Activated naive CD8-positive, alpha-beta T cell treated with anti-CD3 and anti-CD28 coated beads, Interleukin-2, amount 10 ng/mL, durations not matched to agents 7 days and 5 days (primary cell): ENCODE measurements around the gene UNC5A. TPM values are rescaled to one million over a fixed set of nuclear protein-coding genes. Genes with fewer than 3 reads are reported as not detected.

ENCODE experiments used
- ATAC-seq: fragments of 150-1000 bp; cut with Tn5 transposase; one replicate; pipeline ENCODE4 v1.10.0; 2021; ENCODE audit warnings: low read depth, moderate library complexity
- POLR2A ChIA-PET: fragments of 350-600 bp; sonication (Branson Sonifier 250); formaldehyde crosslinking; loops from one replicate; lab custom pipeline; 2021; ENCODE audit warnings: antibody characterized with exemption; lab: Charles Lee
- DNase-seq: peaks from one replicate; pipeline ENCODE4 v3.0.0; 2021
- H3K27ac Mint-ChIP-seq: one replicate; pipeline ENCODE4 v1.8.0; 2022; ENCODE audit warnings: mild to moderate bottlenecking, mixed read lengths
- H3K27me3 Mint-ChIP-seq: one replicate; pipeline ENCODE4 v1.8.0; 2022; ENCODE audit warnings: mild to moderate bottlenecking, moderate library complexity, mixed read lengths
- H3K36me3 Mint-ChIP-seq: one replicate; pipeline ENCODE4 v1.8.0; 2021; ENCODE audit warnings: mild to moderate bottlenecking, mixed read lengths
- H3K4me1 Mint-ChIP-seq: one replicate; pipeline ENCODE4 v1.8.0; 2021; ENCODE audit warnings: mixed read lengths
- H3K4me3 Mint-ChIP-seq: one replicate; pipeline ENCODE4 v1.8.0; 2022; ENCODE audit warnings: mild to moderate bottlenecking, moderate library complexity, mixed read lengths
- H3K9me3 Mint-ChIP-seq: one replicate; pipeline ENCODE4 v1.8.0; 2021; ENCODE audit warnings: mixed read lengths
- total RNA-seq, 2 experiments: library from RNA; stranded (reverse); gene quantifications; one replicate each; pipeline ENCODE4 v1.2.3, GENCODE V29; 2021

UNC5A gene
- total RNA-seq, 2 experiments from 2014 or later = not detected

DNA sequence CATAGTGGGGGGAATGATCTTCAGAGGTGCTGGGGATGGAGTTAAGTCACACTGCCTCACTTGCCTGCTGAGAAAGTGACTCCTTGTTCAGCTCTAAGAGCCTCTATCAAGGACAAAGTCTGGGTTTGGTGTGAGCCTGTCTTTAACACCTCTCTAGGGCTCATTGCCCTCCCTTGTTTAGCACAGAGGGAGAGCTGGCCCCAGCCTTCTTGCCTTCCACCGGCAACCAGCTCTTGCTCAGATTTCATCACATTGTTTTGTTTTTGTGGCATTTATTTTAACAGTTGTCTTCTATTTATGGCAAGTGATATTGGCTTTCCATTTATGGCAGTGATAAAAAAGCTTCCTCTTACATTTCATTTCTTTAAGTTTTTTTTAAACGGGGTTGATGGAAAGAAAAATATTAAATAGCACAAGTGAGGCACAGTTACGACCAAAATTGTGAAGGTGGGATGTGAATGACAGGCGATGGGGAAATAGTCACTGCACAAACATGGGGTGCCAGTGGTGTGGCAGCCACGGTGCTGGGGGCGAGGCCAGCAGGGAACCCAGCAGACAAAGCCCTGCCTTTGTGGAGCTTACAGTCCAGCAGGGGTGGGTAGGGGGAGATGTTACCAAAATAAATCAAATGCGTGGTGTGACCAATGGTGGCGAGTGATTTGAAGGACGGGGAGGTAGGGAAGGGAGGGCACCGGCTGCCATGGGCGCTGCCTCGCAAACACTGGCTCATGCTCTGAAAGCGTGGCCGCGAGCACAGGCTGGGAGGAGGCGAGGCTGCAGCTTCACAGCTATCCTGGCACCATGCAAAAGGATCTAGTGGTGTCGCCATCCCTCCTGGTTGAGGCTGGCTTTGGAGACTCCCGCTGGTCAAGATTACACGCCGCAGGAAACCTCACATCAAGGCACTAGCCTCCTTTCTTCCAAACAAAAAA lies 21.2 kb upstream of the UNC5A start:
- no peaks in the 10 kb centered on the region for H3K36me3 Mint-ChIP-seq
- POLR2A ChIA-PET = no interaction called here
- peaks cover 34% of the 10 kb centered on the region for H3K27me3 Mint-ChIP-seq
- H3K27ac Mint-ChIP-seq = no peak overlapping the region
- no peak for DNase-seq
- H3K9me3 Mint-ChIP-seq = no peaks in the 10 kb centered on the region
- no peak overlapping the region for H3K4me3 Mint-ChIP-seq
- H3K4me1 Mint-ChIP-seq = peaks cover 1% of the 10 kb centered on the region
- ATAC-seq = no peak

DNA sequence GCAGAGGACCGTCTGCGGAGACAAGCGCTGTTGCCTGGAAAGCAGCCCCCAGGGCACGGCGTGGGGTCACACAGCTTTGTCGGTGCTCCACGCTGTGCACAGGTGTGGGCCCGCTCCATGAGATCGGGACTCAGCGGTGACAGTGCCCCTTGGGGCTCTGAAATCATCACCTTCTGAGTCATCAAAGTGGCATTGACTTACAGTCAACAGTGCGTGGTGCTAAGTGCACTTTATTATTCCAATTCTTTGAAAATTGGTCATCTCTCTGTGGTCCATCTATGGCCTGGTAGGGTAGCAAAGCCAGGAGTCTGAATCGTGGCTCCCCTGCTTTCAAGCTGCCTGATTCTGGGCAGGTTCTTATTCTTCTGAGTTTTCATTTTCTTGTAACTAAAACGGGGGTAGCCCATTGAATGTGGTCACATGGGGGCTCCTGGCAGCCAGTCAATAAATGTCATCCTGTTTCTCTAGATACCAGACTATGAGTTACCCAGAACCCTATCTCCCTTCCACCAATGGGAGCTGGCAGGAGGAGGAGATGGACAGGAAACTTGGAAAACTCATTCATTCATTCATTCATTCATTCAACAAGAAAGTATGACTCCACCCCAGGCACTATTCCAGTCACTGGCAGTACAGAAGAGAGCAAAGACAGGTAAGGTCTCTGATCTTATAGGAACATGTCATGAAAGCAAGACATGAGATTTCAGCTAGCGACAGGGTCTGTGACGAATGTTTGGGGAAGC lies 20.3 kb upstream of the UNC5A start:
- Mint-ChIP-seq H3K27ac (no peak overlapping the region), H3K9me3 (no peaks in the 10 kb centered on the region), H3K36me3 (no peaks in the 10 kb centered on the region), H3K4me1 (peaks cover 1% of the 10 kb centered on the region), H3K27me3 (peaks cover 32% of the 10 kb centered on the region), H3K4me3 (no peak overlapping the region)
- DNase-seq = no peak
- ATAC-seq = no peak
- POLR2A ChIA-PET = no interaction called here

GRCh38 chr5:176790941-176791340 lies 19.4 kb upstream of the UNC5A start:
- Mint-ChIP-seq H3K36me3 (no peaks in the 10 kb centered on the region), H3K27ac (no peak overlapping the region), H3K4me1 (peaks cover 1% of the 10 kb centered on the region), H3K27me3 (peaks cover 35% of the 10 kb centered on the region), H3K9me3 (no peaks in the 10 kb centered on the region), H3K4me3 (no peak overlapping the region)
- no peak for DNase-seq
- POLR2A ChIA-PET = no interaction called here
- no peak for ATAC-seq

- H3K4me3 Mint-ChIP-seq = no peak overlapping the region
- ATAC-seq = no peak
- no peaks in the 10 kb centered on the region for H3K9me3 Mint-ChIP-seq
- H3K36me3 Mint-ChIP-seq = no peaks in the 10 kb centered on the region
- peaks cover 34% of the 10 kb centered on the region for H3K27me3 Mint-ChIP-seq
- peaks cover 1% of the 10 kb centered on the region for H3K4me1 Mint-ChIP-seq
- POLR2A ChIA-PET = no interaction called here
- DNase-seq = no peak
- H3K27ac Mint-ChIP-seq = no peak overlapping the region
Observed at GRCh38 chr5:176792655-176793342, 17.6 kb upstream of the UNC5A start.

GRCh38 chr5:176793343-176793699 lies 17.0 kb upstream of the UNC5A start:
- H3K36me3 Mint-ChIP-seq = no peaks in the 10 kb centered on the region
- H3K9me3 Mint-ChIP-seq = no peaks in the 10 kb centered on the region
- H3K27ac Mint-ChIP-seq = no peak overlapping the region
- DNase-seq = no peak
- H3K4me3 Mint-ChIP-seq = no peak overlapping the region
- ATAC-seq = no peak
- POLR2A ChIA-PET = no interaction called here
- H3K27me3 Mint-ChIP-seq = peaks cover 32% of the 10 kb centered on the region
- H3K4me1 Mint-ChIP-seq = peaks cover 1% of the 10 kb centered on the region

DNA sequence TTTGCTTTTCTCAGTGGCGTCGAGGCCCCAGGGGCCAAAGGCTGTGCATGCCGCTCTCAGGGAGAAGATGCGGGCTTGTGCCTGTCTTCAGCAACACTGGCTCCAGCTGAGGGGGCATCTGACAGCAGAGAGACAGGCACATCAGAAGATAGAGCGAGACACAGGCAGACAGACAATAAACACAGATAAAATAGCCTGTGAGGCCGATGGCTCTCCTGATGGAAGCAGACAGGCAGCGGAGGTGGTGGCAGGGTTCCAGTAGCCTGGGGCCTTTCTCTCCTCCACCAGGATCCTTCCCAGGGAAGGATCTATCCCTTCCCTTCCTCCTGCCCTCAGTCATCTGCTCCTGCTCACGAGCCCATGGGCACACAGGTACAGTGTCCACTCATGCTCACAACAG lies 16.6 kb upstream of the UNC5A start:
- Mint-ChIP-seq H3K9me3 (no peaks in the 10 kb centered on the region), H3K27me3 (peaks cover 28% of the 10 kb centered on the region), H3K36me3 (no peaks in the 10 kb centered on the region), H3K27ac (no peak overlapping the region), H3K4me3 (no peak overlapping the region), H3K4me1 (peaks cover 1% of the 10 kb centered on the region)
- DNase-seq (no peak), ATAC-seq (no peak)
- POLR2A ChIA-PET = no interaction called here

GRCh38 chr5:176794509-176794908 lies 15.8 kb upstream of the UNC5A start:
- Mint-ChIP-seq H3K4me1 (peaks cover 1% of the 10 kb centered on the region), H3K27me3 (peaks cover 22% of the 10 kb centered on the region), H3K4me3 (no peak overlapping the region), H3K27ac (no peak overlapping the region), H3K9me3 (no peaks in the 10 kb centered on the region), H3K36me3 (no peaks in the 10 kb centered on the region)
- DNase-seq = no peak
- no peak for ATAC-seq
- POLR2A ChIA-PET = no interaction called here

GRCh38 chr5:176796411-176796810 lies 13.9 kb upstream of the UNC5A start:
- Mint-ChIP-seq H3K27ac (no peak overlapping the region), H3K27me3 (peaks cover 16% of the 10 kb centered on the region), H3K4me1 (peaks cover under 1% of the 10 kb centered on the region), H3K36me3 (no peaks in the 10 kb centered on the region), H3K4me3 (no peak overlapping the region), H3K9me3 (no peaks in the 10 kb centered on the region)
- POLR2A ChIA-PET = no interaction called here
- ATAC-seq = no peak
- no peak for DNase-seq

DNA sequence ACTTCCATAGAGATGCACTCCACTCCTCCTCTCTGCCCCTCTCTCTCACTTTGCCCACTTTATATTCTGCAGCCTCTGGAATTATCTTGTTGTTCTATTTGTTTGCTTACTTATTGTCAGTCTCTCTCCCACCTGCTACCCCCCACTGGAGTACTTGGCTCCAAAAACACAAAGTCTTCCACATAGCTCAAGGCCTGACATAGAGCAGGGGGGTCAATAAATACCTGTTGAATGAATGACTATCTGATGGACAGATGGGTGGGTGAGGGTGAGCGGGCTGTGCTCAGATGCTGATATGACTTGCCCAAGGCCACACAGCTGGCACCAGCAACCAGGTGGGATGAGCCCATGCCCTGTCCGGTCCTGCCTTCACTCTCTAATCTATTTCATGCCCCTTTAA lies 13.4 kb upstream of the UNC5A start:
- ATAC-seq = no peak
- H3K27ac Mint-ChIP-seq = no peak overlapping the region
- no peaks in the 10 kb centered on the region for H3K4me1 Mint-ChIP-seq
- H3K27me3 Mint-ChIP-seq = peaks cover 13% of the 10 kb centered on the region
- no peaks in the 10 kb centered on the region for H3K36me3 Mint-ChIP-seq
- DNase-seq = no peak
- POLR2A ChIA-PET = no interaction called here
- no peak overlapping the region for H3K4me3 Mint-ChIP-seq
- H3K9me3 Mint-ChIP-seq = no peaks in the 10 kb centered on the region

DNA sequence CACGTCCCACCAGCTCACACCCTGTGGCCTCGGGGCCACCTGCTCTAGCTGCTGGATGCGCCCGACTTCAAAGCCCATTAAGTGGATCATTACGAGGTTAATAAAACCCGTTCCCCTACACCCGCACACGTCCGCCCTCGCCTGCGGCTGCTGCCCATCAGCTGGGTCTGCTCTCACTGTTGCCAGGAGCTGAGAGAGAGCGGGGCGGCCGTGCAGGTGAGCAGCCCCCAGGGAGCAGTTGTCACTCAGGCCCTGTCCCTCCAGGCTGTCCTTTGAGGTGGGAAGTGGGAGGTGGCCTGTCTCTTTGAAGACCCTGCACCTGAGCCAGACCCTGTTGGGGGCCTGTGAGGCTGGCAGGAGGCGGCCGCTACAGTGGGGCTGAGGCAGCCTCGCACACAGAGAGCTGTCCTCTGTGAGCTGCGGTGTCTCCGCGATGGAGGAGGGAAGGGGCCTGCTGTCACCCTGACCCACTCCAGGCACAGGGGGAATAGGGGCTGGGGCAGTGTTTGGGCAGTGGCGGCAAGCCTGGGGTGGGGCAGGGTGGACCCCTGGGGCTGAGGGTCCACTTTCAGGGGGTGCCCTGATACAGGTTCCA lies 12.8 kb upstream of the UNC5A start:
- POLR2A ChIA-PET = no interaction called here
- Mint-ChIP-seq H3K4me1 (no peaks in the 10 kb centered on the region), H3K27me3 (peaks cover 11% of the 10 kb centered on the region), H3K27ac (no peak overlapping the region), H3K9me3 (no peaks in the 10 kb centered on the region), H3K4me3 (no peak overlapping the region), H3K36me3 (no peaks in the 10 kb centered on the region)
- ATAC-seq = no peak
- DNase-seq = no peak

DNA sequence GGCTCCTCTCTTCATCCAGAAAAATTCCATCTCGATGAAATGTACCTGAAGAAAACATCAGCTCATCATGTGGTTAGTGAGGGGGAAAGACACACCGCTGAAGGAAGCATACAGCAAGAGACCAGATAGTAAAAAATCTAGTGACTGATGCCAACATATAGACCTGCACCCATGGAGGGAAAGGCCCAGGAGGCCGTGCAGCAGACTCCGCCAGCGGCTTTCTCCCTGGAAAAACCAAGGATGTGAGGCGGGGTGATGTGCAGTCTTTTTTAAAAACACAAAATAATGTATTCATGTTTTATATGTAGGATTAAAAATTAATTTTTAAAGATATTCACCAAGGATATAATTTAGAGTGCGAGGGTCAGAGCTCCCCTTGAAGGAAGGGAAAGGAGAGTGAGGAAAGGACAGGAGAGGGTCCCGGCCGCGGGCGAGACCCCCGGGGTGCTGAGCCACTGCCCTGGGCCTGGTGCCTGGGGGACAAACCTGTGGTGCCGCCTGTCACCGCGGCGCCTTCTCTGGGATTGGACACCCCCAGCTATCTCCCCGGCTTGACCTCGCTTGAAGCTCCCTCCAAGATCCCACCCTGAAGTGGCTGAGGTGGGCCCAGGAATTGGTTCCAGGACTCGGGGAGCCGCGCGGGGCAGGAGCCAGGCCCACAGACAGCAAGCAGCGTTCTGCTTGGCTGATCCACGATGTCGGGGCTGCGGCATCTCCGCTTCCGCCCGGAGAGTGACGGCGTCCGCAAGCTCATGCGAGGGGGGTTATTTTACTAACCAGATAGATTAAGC lies 12.1 kb upstream of the UNC5A start:
- H3K36me3 Mint-ChIP-seq = no peaks in the 10 kb centered on the region
- H3K27me3 Mint-ChIP-seq = peaks cover 11% of the 10 kb centered on the region
- no peaks in the 10 kb centered on the region for H3K4me1 Mint-ChIP-seq
- ATAC-seq (no peak), DNase-seq (no peak)
- POLR2A ChIA-PET = no interaction called here
- H3K27ac Mint-ChIP-seq = no peak overlapping the region
- no peak overlapping the region for H3K4me3 Mint-ChIP-seq
- no peaks in the 10 kb centered on the region for H3K9me3 Mint-ChIP-seq

DNA sequence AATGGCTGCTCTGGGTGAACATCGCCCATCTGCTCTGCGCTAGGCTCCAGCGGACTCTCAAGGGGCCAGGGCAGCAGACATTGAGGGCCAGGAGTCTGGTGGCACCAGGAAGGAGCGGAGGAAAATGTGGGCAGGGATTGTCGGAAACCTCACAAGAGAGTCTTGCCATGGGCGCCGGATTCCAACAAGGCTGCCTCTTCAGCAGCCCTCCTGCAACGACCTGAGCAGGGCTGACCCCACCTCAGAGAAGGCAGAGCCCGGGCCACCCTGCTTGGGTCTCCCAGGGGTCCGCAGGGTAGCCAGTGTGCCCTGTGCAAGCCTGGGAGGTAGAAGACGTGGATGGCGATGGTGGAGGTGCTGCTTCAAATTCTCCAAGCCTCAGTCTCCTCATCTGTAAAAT lies 11.4 kb upstream of the UNC5A start:
- no peak for ATAC-seq
- POLR2A ChIA-PET = no interaction called here
- no peak for DNase-seq
- peaks cover 12% of the 10 kb centered on the region for H3K27me3 Mint-ChIP-seq
- no peaks in the 10 kb centered on the region for H3K9me3 Mint-ChIP-seq
- H3K4me3 Mint-ChIP-seq = no peak overlapping the region
- no peak overlapping the region for H3K27ac Mint-ChIP-seq
- no peaks in the 10 kb centered on the region for H3K36me3 Mint-ChIP-seq
- H3K4me1 Mint-ChIP-seq = no peaks in the 10 kb centered on the region

GRCh38 chr5:176799488-176799887 lies 10.9 kb upstream of the UNC5A start:
- POLR2A ChIA-PET = no interaction called here
- no peak overlapping the region for H3K27ac Mint-ChIP-seq
- no peak for ATAC-seq

More at GRCh38 chr5:176799488-176799887, 10.9 kb upstream of the UNC5A start:
- peaks cover 15% of the 10 kb centered on the region for H3K27me3 Mint-ChIP-seq
- no peaks in the 10 kb centered on the region for H3K36me3 Mint-ChIP-seq
- no peaks in the 10 kb centered on the region for H3K9me3 Mint-ChIP-seq
- DNase-seq = no peak
- H3K4me3 Mint-ChIP-seq = no peak overlapping the region
- no peaks in the 10 kb centered on the region for H3K4me1 Mint-ChIP-seq
